Naive thymus-derived CD4-positive, alpha-beta T cell (primary cell): ENCODE measurements around the gene VCAN. TPM values are rescaled to one million over a fixed set of nuclear protein-coding genes. Genes with fewer than 3 reads are reported as not detected.

Source experiments
- ATAC-seq: fragments of 150-1000 bp; cut with Tn5 transposase; 2 replicates; pipeline ENCODE4 v1.10.0; 2021; ENCODE audit warnings: mild to moderate bottlenecking, moderate library complexity
- CTCF ChIA-PET: fragments of 350-600 bp; sonication (Branson Sonifier 250); formaldehyde crosslinking; loops from one replicate; lab custom pipeline; 2021; ENCODE audit warnings: antibody characterized with exemption; lab: Charles Lee
- POLR2A ChIA-PET: fragments of 350-600 bp; sonication (Branson Sonifier 250); formaldehyde crosslinking; loops from one replicate; lab custom pipeline; 2021; ENCODE audit warnings: antibody characterized with exemption, inconsistent platforms; lab: Charles Lee
- DNase-seq, 9 donors: peaks; one replicate each; pipeline versions ENCODE4 v3.0.0 to v3.0.0-alpha.2; 2020 to 2022; ENCODE audit warnings: mixed read lengths in 1 of 9
- H3K27ac ChIP-seq: one replicate; pipeline ENCODE4 v1.7.0; 2013; ENCODE audit warnings: mild to moderate bottlenecking, low read depth, low read length, moderate library complexity
- H3K27me3 ChIP-seq, 2 donors: one replicate each; pipeline ENCODE4 v1.7.0; 2013; ENCODE audit warnings: low read length in 2 of 2, mild to moderate bottlenecking in 2 of 2, moderate library complexity in 2 of 2; ENCODE audit not compliant: control insufficient read depth in 2 of 2, insufficient read depth in 2 of 2
- H3K36me3 ChIP-seq, 3 experiments: 1 replicate in 2 of 3; 2 replicates in 1 of 3; pipeline ENCODE4 v1.7.0; 2013; ENCODE audit warnings: low read length in 3 of 3, mild to moderate bottlenecking in 3 of 3, moderate library complexity in 1 of 3; ENCODE audit not compliant: insufficient read depth in 3 of 3, control insufficient read depth in 2 of 3
- H3K4me1 ChIP-seq, 2 donors: one replicate each; pipeline ENCODE4 v1.7.0; 2013; ENCODE audit warnings: low read length in 2 of 2, mild to moderate bottlenecking in 2 of 2, moderate library complexity in 1 of 2; ENCODE audit not compliant: control insufficient read depth in 2 of 2, insufficient read depth in 2 of 2
- H3K4me3 ChIP-seq: 2 replicates; pipeline ENCODE4 v1.7.0; 2013; ENCODE audit warnings: mild to moderate bottlenecking, low read length
- H3K9me3 ChIP-seq, 3 experiments: 1 replicate in 2 of 3; 2 replicates in 1 of 3; pipeline ENCODE4 v1.7.0; 2013; ENCODE audit warnings: low read length in 3 of 3; ENCODE audit not compliant: control insufficient read depth in 2 of 3
- H3K27ac Mint-ChIP-seq, 9 donors: one replicate each; pipeline ENCODE4 v1.8.0; 2020 to 2022; ENCODE audit warnings: mixed read lengths in 9 of 9, mild to moderate bottlenecking in 8 of 9, moderate library complexity in 5 of 9, inconsistent platforms in 2 of 9
- H3K27me3 Mint-ChIP-seq, 5 donors: one replicate each; pipeline ENCODE4 v1.8.0; 2021 to 2022; ENCODE audit warnings: mixed read lengths in 5 of 5, mild to moderate bottlenecking in 1 of 5
- H3K36me3 Mint-ChIP-seq, 5 donors: one replicate each; pipeline ENCODE4 v1.8.0; 2020 to 2022; ENCODE audit warnings: mixed read lengths in 5 of 5, mild to moderate bottlenecking in 3 of 5, inconsistent platforms in 1 of 5
- H3K4me1 Mint-ChIP-seq, 7 donors: one replicate each; pipeline ENCODE4 v1.8.0; 2020 to 2022; ENCODE audit warnings: mixed read lengths in 7 of 7, mild to moderate bottlenecking in 3 of 7, inconsistent platforms in 1 of 7
- H3K4me3 Mint-ChIP-seq, 10 donors: one replicate each; pipeline ENCODE4 v1.8.0; 2020 to 2022; ENCODE audit warnings: mild to moderate bottlenecking in 10 of 10, mixed read lengths in 10 of 10, moderate library complexity in 6 of 10, inconsistent platforms in 2 of 10
- H3K9me3 Mint-ChIP-seq, 11 donors: one replicate each; pipeline ENCODE4 v1.8.0; 2020 to 2022; ENCODE audit warnings: mixed read lengths in 11 of 11, mild to moderate bottlenecking in 4 of 11, inconsistent platforms in 1 of 11, moderate library complexity in 1 of 11
- intact Hi-C, 2 donors: fragments of 100-400 bp; cut with micrococcal nuclease; formaldehyde crosslinking; loops; one replicate each; pipeline ENCODE4 v1.15.1; 2023
- polyA plus RNA-seq, 2 donors: library from polyadenylated mRNA; unstranded; fragments of 300-500 nt; fragmentation: Illumina TruSeq; gene quantifications; one replicate each; pipeline ENCODE4 v1.2.3, GENCODE V29; 2021
- total RNA-seq, 6 experiments: library from RNA in 5 of 6; stranded (reverse) in 5 of 6; gene quantifications; 1 replicate in 5 of 6; 2 replicates in 1 of 6; pipeline ENCODE4 v1.2.3 and lab custom pipeline; 2021 to 2026

Gene VCAN
- total and polyA plus RNA-seq, 7 experiments from 2014 or later, result 0.28 to 563 (median 1.1) TPM

DNA sequence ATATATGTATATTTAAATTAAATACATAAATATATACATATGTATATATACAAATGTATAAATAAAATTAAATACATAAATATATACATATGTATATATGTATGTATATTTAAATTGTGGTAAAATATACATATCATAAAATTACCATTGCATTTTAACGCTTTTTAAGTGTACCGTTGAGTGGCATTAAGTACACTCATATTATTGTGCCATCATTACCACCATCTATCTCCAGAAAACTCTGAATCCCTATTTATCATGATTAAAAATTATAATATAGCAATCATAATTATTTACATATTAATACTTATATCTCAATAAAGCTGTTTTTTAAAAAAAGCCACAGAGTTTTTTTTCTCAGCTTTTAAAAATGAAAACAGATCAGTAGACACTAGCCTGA lies 27.1 kb upstream of the VCAN start:
- peaks cover 5 to 9% (median 8%) of the 10 kb centered on the region in 5 donors for H3K27me3 Mint-ChIP-seq
- ATAC-seq, result no peak
- H3K4me1 Mint-ChIP-seq, result no peaks in the 10 kb centered on the region

GRCh38 chr5:83446253-83446947 lies 25.1 kb upstream of the VCAN start:
- no peaks in the 10 kb centered on the region for H3K4me1 Mint-ChIP-seq
- CTCF ChIA-PET, result no interaction called here
- H3K36me3 Mint-ChIP-seq, result no peaks in the 10 kb centered on the region
- Histone ChIP-seq H3K36me3 (no peaks in the 10 kb centered on the region), H3K4me3 (no peak overlapping the region), H3K4me1 (no peaks in the 10 kb centered on the region), H3K27ac (no peak overlapping the region), H3K9me3 (no peaks in the 10 kb centered on the region), H3K27me3 (no peaks in the 10 kb centered on the region)
- DNase-seq (no peak), ATAC-seq (no peak)
- H3K27ac Mint-ChIP-seq, result no peak overlapping the region
- H3K27me3 Mint-ChIP-seq, result peaks cover 10 to 25% (median 22%) of the 10 kb centered on the region in 5 donors
- intact Hi-C loops, result no loop called here
- H3K4me3 Mint-ChIP-seq, result no peak overlapping the region
- POLR2A ChIA-PET, result no interaction called here
- H3K9me3 Mint-ChIP-seq, result peaks cover 0 to 2% (median 0%) of the 10 kb centered on the region in 11 donors

More for the DNA sequence above, 27.1 kb upstream of the VCAN start:
- intact Hi-C loops, result no loop called here
- no peaks in the 10 kb centered on the region for H3K36me3 Mint-ChIP-seq
- Histone ChIP-seq H3K9me3 (no peaks in the 10 kb centered on the region), H3K27ac (no peak overlapping the region), H3K4me3 (no peak overlapping the region), H3K36me3 (no peaks in the 10 kb centered on the region), H3K4me1 (no peaks in the 10 kb centered on the region), H3K27me3 (no peaks in the 10 kb centered on the region)
- no peak for DNase-seq
- CTCF ChIA-PET, result no interaction called here
- no peak overlapping the region for H3K4me3 Mint-ChIP-seq
- POLR2A ChIA-PET, result no interaction called here
- no peak overlapping the region for H3K27ac Mint-ChIP-seq
- no peaks in the 10 kb centered on the region for H3K9me3 Mint-ChIP-seq

GRCh38 chr5:83447533-83447932 lies 24.0 kb upstream of the VCAN start:
- H3K4me1 Mint-ChIP-seq, result no peaks in the 10 kb centered on the region
- peaks cover 0 to 8% (median 4%) of the 10 kb centered on the region in 11 donors for H3K9me3 Mint-ChIP-seq
- Histone ChIP-seq H3K4me1 (no peaks in the 10 kb centered on the region), H3K4me3 (no peak overlapping the region), H3K27ac (no peak overlapping the region), H3K9me3 (peaks cover 0 to 3% (median 0%) of the 10 kb centered on the region in 3 experiments), H3K36me3 (no peaks in the 10 kb centered on the region), H3K27me3 (no peaks in the 10 kb centered on the region)
- intact Hi-C loops, result no loop called here
- ATAC-seq (no peak), DNase-seq (no peak)
- peaks cover 10 to 25% (median 22%) of the 10 kb centered on the region in 5 donors for H3K27me3 Mint-ChIP-seq
- POLR2A ChIA-PET, result no interaction called here
- no peaks in the 10 kb centered on the region for H3K36me3 Mint-ChIP-seq
- no peak overlapping the region for H3K27ac Mint-ChIP-seq
- H3K4me3 Mint-ChIP-seq, result no peak overlapping the region
- CTCF ChIA-PET, result no interaction called here

DNA sequence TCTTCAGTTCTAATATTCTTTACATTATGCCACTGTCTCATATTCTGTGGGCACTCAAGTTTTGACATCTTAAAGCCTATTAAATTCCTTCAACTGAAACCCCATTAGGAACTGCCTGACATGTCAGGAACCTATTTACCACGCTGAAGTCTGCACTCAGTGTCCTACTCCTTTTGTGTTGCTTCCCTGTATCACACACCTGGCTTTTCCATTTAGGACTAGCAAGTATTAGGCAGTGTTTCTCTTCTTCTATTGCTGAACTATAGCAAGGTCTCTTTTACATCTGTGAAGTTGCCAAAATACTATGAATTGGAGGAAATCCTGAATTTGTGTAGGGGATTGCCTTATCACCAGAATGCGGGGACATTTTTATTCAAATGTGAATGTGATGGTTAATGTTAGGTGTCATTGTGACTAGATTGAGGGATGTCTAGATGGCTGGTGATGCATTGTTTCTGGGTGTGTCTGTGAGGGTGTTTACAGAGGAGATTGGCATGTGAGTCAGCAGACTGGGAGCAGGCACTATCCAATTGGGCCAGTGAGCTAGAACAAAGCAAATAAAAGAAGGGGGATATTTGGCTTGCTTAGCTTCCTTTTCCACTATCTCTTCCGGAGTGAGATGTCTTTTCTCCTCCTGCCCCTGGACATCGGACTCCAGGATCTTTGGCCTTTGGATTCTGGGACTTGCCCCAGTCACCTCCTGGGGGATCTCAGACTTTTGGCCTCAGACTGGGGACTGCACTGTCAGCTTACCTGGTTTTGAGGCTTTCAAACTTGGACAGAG lies 21.2 kb upstream of the VCAN start:
- H3K4me1 ChIP-seq, result no peaks in the 10 kb centered on the region
- POLR2A ChIA-PET, result no interaction called here

GRCh38 chr5:83450967-83451248 lies 20.6 kb upstream of the VCAN start:
- H3K36me3 Mint-ChIP-seq, result peaks cover 0 to 5% (median 0%) of the 10 kb centered on the region in 5 donors
- H3K27ac ChIP-seq, result no peak overlapping the region
- CTCF ChIA-PET, result no interaction called here

More for the DNA sequence above, 21.2 kb upstream of the VCAN start:
- no peak overlapping the region for H3K4me3 Mint-ChIP-seq
- peaks cover 5 to 35% (median 20%) of the 10 kb centered on the region in 11 donors for H3K9me3 Mint-ChIP-seq
- intact Hi-C loops, result no loop called here
- no peak for ATAC-seq
- peaks cover 0 to 17% (median 0%) of the 10 kb centered on the region in 3 experiments for H3K9me3 ChIP-seq
- no peak overlapping the region for H3K27ac Mint-ChIP-seq
- CTCF ChIA-PET, result no interaction called here
- H3K27me3 Mint-ChIP-seq, result peaks cover 8 to 25% (median 20%) of the 10 kb centered on the region in 5 donors
- H3K36me3 Mint-ChIP-seq, result peaks cover 0 to 5% (median 0%) of the 10 kb centered on the region in 5 donors
- no peaks in the 10 kb centered on the region for H3K36me3 ChIP-seq
- H3K4me3 ChIP-seq, result no peak overlapping the region
- no peaks in the 10 kb centered on the region for H3K27me3 ChIP-seq
- no peak for DNase-seq
- no peaks in the 10 kb centered on the region for H3K4me1 Mint-ChIP-seq
- H3K27ac ChIP-seq, result no peak overlapping the region

DNA sequence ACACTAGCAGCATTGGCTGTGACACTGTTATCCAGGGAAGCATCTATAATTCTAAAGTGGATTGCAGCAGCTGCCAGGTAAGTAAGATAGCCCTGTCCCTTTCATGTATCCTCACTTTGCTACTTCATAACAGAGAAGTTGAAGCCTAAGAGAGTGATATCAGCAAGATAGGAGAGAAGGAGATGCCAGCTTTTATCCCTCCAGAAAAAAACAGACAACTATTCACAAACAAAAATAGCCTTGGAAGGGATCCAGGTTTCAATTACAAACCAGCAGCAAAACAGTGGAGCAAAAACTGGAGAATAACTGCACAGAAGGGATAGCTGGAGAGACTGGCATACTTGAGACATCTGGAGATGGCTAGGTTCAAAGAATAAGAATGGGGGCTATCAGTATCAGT lies 19.6 kb upstream of the VCAN start:
- H3K9me3 Mint-ChIP-seq, result peaks cover 5 to 42% (median 23%) of the 10 kb centered on the region in 11 donors
- intact Hi-C loops, result no loop called here
- no peak for DNase-seq
- H3K36me3 Mint-ChIP-seq, result peaks cover 0 to 5% (median 0%) of the 10 kb centered on the region in 5 donors
- H3K4me3 ChIP-seq, result no peak overlapping the region
- H3K27ac Mint-ChIP-seq, result no peak overlapping the region
- H3K27me3 ChIP-seq, result no peaks in the 10 kb centered on the region
- H3K9me3 ChIP-seq, result peaks cover 0 to 17% (median 0%) of the 10 kb centered on the region in 3 experiments
- H3K4me1 ChIP-seq, result no peaks in the 10 kb centered on the region
- H3K4me3 Mint-ChIP-seq, result no peak overlapping the region
- peaks cover 7 to 25% (median 20%) of the 10 kb centered on the region in 5 donors for H3K27me3 Mint-ChIP-seq
- ChIA-PET CTCF (no interaction called here), POLR2A (no interaction called here)
- ATAC-seq, result no peak
- no peaks in the 10 kb centered on the region for H3K4me1 Mint-ChIP-seq
- H3K36me3 ChIP-seq, result no peaks in the 10 kb centered on the region
- H3K27ac ChIP-seq, result no peak overlapping the region

More at GRCh38 chr5:83450967-83451248, 20.6 kb upstream of the VCAN start:
- Mint-ChIP-seq H3K9me3 (peaks cover 5 to 39% (median 20%) of the 10 kb centered on the region in 11 donors), H3K4me3 (no peak overlapping the region), H3K27ac (no peak overlapping the region), H3K4me1 (no peaks in the 10 kb centered on the region), H3K27me3 (peaks cover 7 to 25% (median 20%) of the 10 kb centered on the region in 5 donors)
- POLR2A ChIA-PET, result no interaction called here
- Histone ChIP-seq H3K4me3 (no peak overlapping the region), H3K4me1 (no peaks in the 10 kb centered on the region), H3K36me3 (no peaks in the 10 kb centered on the region), H3K27me3 (no peaks in the 10 kb centered on the region), H3K9me3 (peaks cover 0 to 17% (median 0%) of the 10 kb centered on the region in 3 experiments)
- intact Hi-C loops, result no loop called here
- ATAC-seq, result no peak
- DNase-seq, result no peak
